Upper lobe of left lung (tissue), 6 donors: Measurements from ENCODE around the gene PCSK5. TPM values are rescaled to one million over a fixed set of nuclear protein-coding genes. Genes with fewer than 3 reads are reported as not detected.

Experiments
- ATAC-seq, 2 donors: fragments of 200-7000 bp; cut with Tn5 transposase; one replicate each; pipeline ENCODE4 v1.9.1; 2022; ENCODE audit warnings: mild to moderate bottlenecking in 2 of 2, moderate library complexity in 2 of 2; ENCODE audit not compliant: low FRiP score in 2 of 2
- DNase-seq, 2 donors: peaks; one replicate each; pipeline ENCODE4 v3.0.0-alpha.2; 2019 to 2020
- H3K27ac ChIP-seq, 4 donors: fragments of 200-600 bp; sonication (generic); one replicate each; pipeline ENCODE4 v1.5.1; 2016 to 2019
- H3K27me3 ChIP-seq, 4 donors: fragments of 200-600 bp; sonication (generic); one replicate each; pipeline ENCODE4 v1.5.1; 2017 to 2019
- H3K36me3 ChIP-seq, 4 donors: fragments of 200-600 bp; sonication (generic); one replicate each; pipeline ENCODE4 v1.5.1; 2016 to 2019
- H3K4me1 ChIP-seq, 4 donors: fragments of 200-600 bp; sonication (generic); one replicate each; pipeline ENCODE4 v1.5.1; 2018 to 2019
- H3K4me3 ChIP-seq, 4 donors: fragments of 200-600 bp; sonication (generic); one replicate each; pipeline ENCODE4 v1.5.1; 2017 to 2019; ENCODE audit warnings: mild to moderate bottlenecking in 2 of 4, moderate library complexity in 1 of 4
- H3K9me3 ChIP-seq, 4 donors: fragments of 200-600 bp; sonication (generic); one replicate each; pipeline ENCODE4 v1.5.1; 2018 to 2019
- EP300 ChIP-seq, 4 donors: sonication (generic); formaldehyde crosslinking; IDR thresholded peaks; one replicate each; pipeline ENCODE4 v1.5.1; 2017; ENCODE audit warnings: antibody characterized with exemption in 4 of 4, control low read depth in 2 of 4
- POLR2A ChIP-seq, 4 donors: fragments of 450-650 bp; IDR thresholded peaks; one replicate each; pipeline ENCODE4 v1.5.1; 2016 to 2017; ENCODE audit warnings: antibody characterized with exemption in 4 of 4, mild to moderate bottlenecking in 2 of 4
- POLR2AphosphoS5 ChIP-seq, 2 donors: sonication (generic); formaldehyde crosslinking; IDR thresholded peaks; one replicate each; pipeline ENCODE4 v1.5.1; 2017; ENCODE audit warnings: antibody characterized with exemption in 2 of 2
- WGBS, 2 donors: methylation state at CpG; one replicate each; pipeline ENCODE4 v1.1.5; 2017 to 2018; 5-methylcytosine and 5-hydroxymethylcytosine counted together
- total RNA-seq, 6 donors: library from RNA; depleted of rRNA in 4 of 6; stranded (reverse); fragments of >200 nt in 4 of 6; gene quantifications; one replicate each; pipeline versions ENCODE4 v1.1.0 to v1.2.1, GENCODE V29; 2016 to 2021
- TF ChIP-seq, protein P1 (sequence below), 6 experiments: fragments of 450-650 bp in 4 of 6; fragments of 200-600 bp in 2 of 6; sonication (generic) in 2 of 6; IDR thresholded peaks; one replicate each; pipeline ENCODE4 v1.5.1; 2016 to 2019; ENCODE audit warnings: antibody characterized with exemption in 6 of 6
- donor health status: DM: no; HTN: no; CAD: no; lungs with moderate emphysema.
- donor health status: DM: no; HTN: yes; CAD: no; lungs with severe emphysema.

PCSK5 gene
- total RNA-seq, 6 donors from 2014 or later, result 12.8 to 29.2 (median 18.3) TPM

DNA sequence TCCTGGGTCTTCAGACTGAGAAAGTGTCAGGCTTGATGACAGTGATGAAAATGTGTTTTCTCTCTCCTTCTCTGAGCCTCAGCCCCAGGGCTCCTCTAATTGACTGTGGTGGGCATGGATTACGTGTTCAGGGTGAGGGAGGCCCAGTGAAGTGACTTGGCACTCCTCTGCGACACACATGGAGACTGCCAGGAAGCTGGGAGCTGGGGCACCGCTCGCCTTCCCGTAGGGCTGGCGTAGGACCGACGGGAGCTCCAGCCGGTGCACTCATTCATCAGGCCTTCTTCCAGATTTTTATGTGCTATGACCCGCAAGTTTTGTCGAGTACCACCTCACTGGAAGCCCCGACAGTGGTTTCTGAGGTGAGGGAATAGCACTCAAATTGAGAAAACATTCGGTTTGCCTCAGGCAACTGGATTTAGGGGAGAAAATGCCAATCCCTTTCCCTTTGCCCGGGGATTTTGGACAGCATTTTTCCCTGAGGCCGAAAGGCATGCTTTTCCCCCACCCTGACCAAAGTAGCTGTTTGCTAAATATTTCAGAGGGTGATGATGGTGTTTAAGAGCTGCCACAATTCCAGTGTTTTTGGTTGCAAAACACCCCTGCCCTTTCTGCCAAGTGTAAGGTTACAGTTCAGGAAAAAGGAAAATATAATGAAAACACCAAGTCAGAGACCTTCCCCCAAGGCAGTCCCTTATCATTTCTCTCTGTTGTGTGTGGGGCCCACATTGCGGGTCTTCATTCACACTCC lies 83.7 kb downstream of the PCSK5 start:
- peak overlapping the region in 1 of 4 donors; percentile 8 for H3K27ac ChIP-seq
- DNase-seq, result peak in 1 of 2 donors; percentile 34

DNA sequence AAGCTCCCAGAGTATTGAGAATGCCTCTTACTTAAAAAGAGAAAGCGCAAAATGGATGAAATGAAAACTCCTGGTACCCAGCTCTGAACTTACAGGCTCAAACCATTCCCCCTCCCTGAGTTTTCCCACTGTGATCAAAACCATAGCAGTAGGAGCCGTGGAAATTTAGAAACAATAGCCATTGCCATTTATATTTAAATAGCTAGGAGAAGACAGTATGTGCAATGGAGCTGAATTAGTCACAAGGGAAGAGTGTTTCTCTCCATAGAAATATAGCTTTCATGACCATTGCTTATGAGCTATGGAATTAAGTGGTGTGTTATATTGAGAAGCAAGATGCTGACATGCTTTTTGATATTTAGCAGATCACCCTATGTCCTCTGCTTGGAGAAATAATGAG lies 84.6 kb downstream of the PCSK5 start:
- no peak for ATAC-seq
- H3K36me3 ChIP-seq, result no peaks in the 10 kb centered on the region
- H3K4me1 ChIP-seq, result no peaks in the 10 kb centered on the region
- no peaks in the 10 kb centered on the region for H3K27me3 ChIP-seq
- no peak overlapping the region for H3K4me3 ChIP-seq
- TF ChIP-seq POLR2A (IDR thresholded peaks at IDR 0.05) (no peak), POLR2AphosphoS5 (IDR thresholded peaks at IDR 0.05) (no peak), EP300 (IDR thresholded peaks at IDR 0.05) (no peak)
- TF ChIP-seq, protein P1, sequence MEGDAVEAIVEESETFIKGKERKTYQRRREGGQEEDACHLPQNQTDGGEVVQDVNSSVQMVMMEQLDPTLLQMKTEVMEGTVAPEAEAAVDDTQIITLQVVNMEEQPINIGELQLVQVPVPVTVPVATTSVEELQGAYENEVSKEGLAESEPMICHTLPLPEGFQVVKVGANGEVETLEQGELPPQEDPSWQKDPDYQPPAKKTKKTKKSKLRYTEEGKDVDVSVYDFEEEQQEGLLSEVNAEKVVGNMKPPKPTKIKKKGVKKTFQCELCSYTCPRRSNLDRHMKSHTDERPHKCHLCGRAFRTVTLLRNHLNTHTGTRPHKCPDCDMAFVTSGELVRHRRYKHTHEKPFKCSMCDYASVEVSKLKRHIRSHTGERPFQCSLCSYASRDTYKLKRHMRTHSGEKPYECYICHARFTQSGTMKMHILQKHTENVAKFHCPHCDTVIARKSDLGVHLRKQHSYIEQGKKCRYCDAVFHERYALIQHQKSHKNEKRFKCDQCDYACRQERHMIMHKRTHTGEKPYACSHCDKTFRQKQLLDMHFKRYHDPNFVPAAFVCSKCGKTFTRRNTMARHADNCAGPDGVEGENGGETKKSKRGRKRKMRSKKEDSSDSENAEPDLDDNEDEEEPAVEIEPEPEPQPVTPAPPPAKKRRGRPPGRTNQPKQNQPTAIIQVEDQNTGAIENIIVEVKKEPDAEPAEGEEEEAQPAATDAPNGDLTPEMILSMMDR (IDR thresholded peaks at IDR 0.05), result no peak
- WGBS, 2 donors, result 85 to 86% methylated on average over 2 of the region's 2 CpGs
- H3K27ac ChIP-seq, result no peak overlapping the region
- DNase-seq, result no peak
- H3K9me3 ChIP-seq, result no peaks in the 10 kb centered on the region

More for the DNA sequence above, 83.7 kb downstream of the PCSK5 start:
- H3K27me3 ChIP-seq, result no peaks in the 10 kb centered on the region
- no peaks in the 10 kb centered on the region for H3K9me3 ChIP-seq
- no peaks in the 10 kb centered on the region for H3K36me3 ChIP-seq
- H3K4me1 ChIP-seq, result no peaks in the 10 kb centered on the region
- 73 to 84% methylated on average over 15 to 16 of the region's 16 CpGs for WGBS, 2 donors
- no peak overlapping the region for H3K4me3 ChIP-seq
- no peak for ATAC-seq
- TF ChIP-seq POLR2AphosphoS5 (IDR thresholded peaks at IDR 0.05) (no peak), POLR2A (IDR thresholded peaks at IDR 0.05) (no peak)

DNA sequence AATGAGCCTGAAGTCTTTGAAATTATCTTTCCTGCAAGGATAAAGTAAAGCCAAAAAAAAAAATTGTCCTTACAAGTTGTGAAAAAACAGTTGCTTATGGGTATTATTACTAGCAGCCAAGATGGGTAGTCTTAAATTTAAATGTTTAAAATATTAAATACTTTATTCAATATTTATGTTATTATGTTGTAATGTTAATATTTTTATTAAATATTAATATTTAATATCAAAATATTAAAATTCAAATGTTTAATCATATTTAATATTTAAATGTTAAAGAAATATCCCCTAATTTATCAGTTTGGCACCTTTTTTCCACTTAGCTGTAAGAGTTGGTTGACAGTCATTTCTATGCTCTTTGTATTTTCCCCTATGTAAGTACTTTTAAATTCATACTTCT lies 86.1 kb downstream of the PCSK5 start:
- DNase-seq (no peak), ATAC-seq (no peak)
- Histone ChIP-seq H3K9me3 (no peaks in the 10 kb centered on the region), H3K4me1 (no peaks in the 10 kb centered on the region), H3K36me3 (no peaks in the 10 kb centered on the region), H3K4me3 (no peak overlapping the region), H3K27me3 (no peaks in the 10 kb centered on the region), H3K27ac (no peak overlapping the region)
- TF ChIP-seq POLR2A (IDR thresholded peaks at IDR 0.05), result no peak

DNA sequence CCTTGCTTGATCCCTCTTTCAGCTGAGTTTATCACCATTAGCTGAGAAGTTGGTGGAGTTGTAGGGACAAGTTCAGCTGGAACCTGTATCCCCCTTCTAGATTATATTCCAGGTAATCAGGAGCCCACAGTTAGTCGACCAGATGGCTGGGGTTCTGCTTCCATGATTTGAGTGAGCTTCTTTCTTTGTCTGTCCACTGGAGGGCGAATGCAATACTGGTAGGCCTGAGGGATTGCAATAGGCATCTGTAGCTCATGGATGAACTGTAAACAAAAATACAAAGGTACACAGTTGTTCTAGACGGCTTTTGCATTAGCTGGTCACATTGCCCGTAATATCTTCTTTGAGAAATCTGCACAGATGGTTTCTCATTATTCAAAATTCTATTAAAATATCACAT lies 88.9 kb downstream of the PCSK5 start:
- no peaks in the 10 kb centered on the region for H3K4me1 ChIP-seq
- H3K27ac ChIP-seq, result no peak overlapping the region
- H3K36me3 ChIP-seq, result no peaks in the 10 kb centered on the region
- TF ChIP-seq, protein P1 (IDR thresholded peaks at IDR 0.05), result no peak
- TF ChIP-seq EP300 (IDR thresholded peaks at IDR 0.05) (no peak), POLR2AphosphoS5 (IDR thresholded peaks at IDR 0.05) (no peak), POLR2A (IDR thresholded peaks at IDR 0.05) (no peak)
- no peaks in the 10 kb centered on the region for H3K27me3 ChIP-seq
- WGBS, 2 donors, result 74 to 79% methylated on average over 4 of the region's 4 CpGs
- no peaks in the 10 kb centered on the region for H3K9me3 ChIP-seq
- DNase-seq (no peak), ATAC-seq (no peak)
- H3K4me3 ChIP-seq, result no peak overlapping the region

DNA sequence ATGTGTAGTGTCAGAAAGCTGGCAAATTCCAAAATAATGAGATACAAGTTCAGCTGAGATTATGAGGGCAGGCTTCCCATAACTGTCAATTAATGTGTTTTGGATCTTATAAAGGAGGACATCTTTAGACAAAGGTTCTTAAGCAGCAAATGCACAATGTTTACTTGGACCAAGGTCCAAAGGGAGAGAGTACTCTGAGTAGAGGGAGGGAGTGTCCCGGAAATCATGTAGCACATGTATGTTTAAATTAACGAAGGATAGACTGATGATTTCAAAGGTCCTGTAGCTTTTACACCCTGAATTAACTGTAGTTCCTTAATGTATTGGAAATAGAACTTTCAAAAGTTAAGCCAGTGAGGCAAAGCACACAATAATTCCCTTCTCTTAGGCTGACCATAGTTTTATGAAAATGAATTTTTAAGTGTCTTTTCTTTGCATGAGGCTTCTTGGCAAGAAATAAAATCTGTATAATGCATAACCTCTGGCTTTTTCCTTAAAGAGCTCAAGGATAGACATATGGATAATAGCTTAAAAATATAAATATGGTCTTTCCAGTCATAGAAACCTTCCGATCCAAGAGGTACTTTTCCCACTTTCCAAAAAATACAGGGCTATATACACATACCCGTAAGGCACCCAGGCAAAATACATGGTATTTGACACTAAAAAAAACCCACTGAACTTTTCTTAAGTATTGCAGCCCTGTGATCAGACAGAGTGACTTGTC lies 93.0 kb downstream of the PCSK5 start:
- H3K27ac ChIP-seq, result no peak overlapping the region
- 90 to 92% methylated on average over 4 of the region's 4 CpGs for WGBS, 2 donors
- no peak for DNase-seq
- no peaks in the 10 kb centered on the region for H3K27me3 ChIP-seq
- ATAC-seq, result no peak
- no peak overlapping the region for H3K4me3 ChIP-seq
- H3K9me3 ChIP-seq, result no peaks in the 10 kb centered on the region
- no peak for TF ChIP-seq EP300 (IDR thresholded peaks at IDR 0.05)
- TF ChIP-seq, protein P1 (IDR thresholded peaks at IDR 0.05), result no peak
- TF ChIP-seq POLR2A (IDR thresholded peaks at IDR 0.05), result no peak
- no peak for TF ChIP-seq POLR2AphosphoS5 (IDR thresholded peaks at IDR 0.05)
- no peaks in the 10 kb centered on the region for H3K36me3 ChIP-seq
- H3K4me1 ChIP-seq, result no peaks in the 10 kb centered on the region
